Esophagus muscularis mucosa (tissue), 4 donors: ENCODE results near the gene ENDOU. TPM values are rescaled to one million over a fixed set of nuclear protein-coding genes. Genes with fewer than 3 reads are reported as not detected.
A peak's percentile ranks its signal among the peaks of the same experiment; 100 is the strongest.

Experiments
- DNase-seq: peaks from one replicate; pipeline ENCODE4 v3.0.0-alpha.2; 2017; ENCODE audit errors: extremely low spot score
- H3K27ac ChIP-seq, 4 donors: fragments of 200-600 bp; sonication (generic); replicated peaks in 1 of 4; 1 replicate in 3 of 4; 2 replicates in 1 of 4; pipeline ENCODE4 v1.5.1; 2016 to 2019; ENCODE audit warnings: mild to moderate bottlenecking in 1 of 4
- H3K27me3 ChIP-seq, 4 donors: fragments of 200-600 bp; sonication (generic); one replicate each; pipeline versions ENCODE4 v1.5.1 to v1.6.0; 2016 to 2019
- H3K36me3 ChIP-seq, 4 donors: fragments of 200-600 bp; sonication (generic); one replicate each; pipeline ENCODE4 v1.5.1; 2016 to 2019
- H3K4me1 ChIP-seq, 4 donors: fragments of 200-600 bp; sonication (generic); one replicate each; pipeline ENCODE4 v1.5.1; 2016 to 2019
- H3K4me3 ChIP-seq, 4 donors: fragments of 200-600 bp; sonication (generic); 1 replicate in 2 of 4; 2 replicates in 2 of 4; pipeline ENCODE4 v1.5.1; 2016 to 2019; ENCODE audit warnings: mild to moderate bottlenecking in 4 of 4, moderate library complexity in 1 of 4
- H3K9me3 ChIP-seq, 4 donors: fragments of 200-600 bp; sonication (generic); 1 replicate in 3 of 4; 2 replicates in 1 of 4; pipeline ENCODE4 v1.5.1; 2016 to 2019
- CTCF ChIP-seq, 3 experiments: fragments of 200-600 bp in 2 of 3; fragments of 450-650 bp in 1 of 3; sonication (generic) in 2 of 3; IDR thresholded peaks; one replicate each; pipeline ENCODE4 v1.5.1; 2017 to 2019; ENCODE audit warnings: antibody characterized with exemption in 3 of 3, mild to moderate bottlenecking in 2 of 3, moderate library complexity in 1 of 3
- EP300 ChIP-seq: sonication (generic); formaldehyde crosslinking; IDR thresholded peaks from one replicate; pipeline ENCODE4 v1.6.1; 2017; ENCODE audit warnings: antibody characterized with exemption
- POLR2A ChIP-seq: fragments of 450-650 bp; IDR thresholded peaks from one replicate; pipeline ENCODE4 v1.6.1; 2017; ENCODE audit warnings: antibody characterized with exemption, moderate library complexity, mild to moderate bottlenecking, low read depth
- POLR2AphosphoS5 ChIP-seq, 2 donors: sonication (generic); formaldehyde crosslinking; IDR thresholded peaks; one replicate each; pipeline ENCODE4 v1.6.1; 2017; ENCODE audit warnings: antibody characterized with exemption in 2 of 2
- WGBS: methylation state at CpG from one replicate; pipeline ENCODE4 v1.1.5; 2018; 5-methylcytosine and 5-hydroxymethylcytosine counted together
- intact Hi-C: fragments of 100-400 bp; cut with DNase I; formaldehyde crosslinking; loops from one replicate; pipeline ENCODE4 v1.15.1; 2023
- total RNA-seq, 4 donors: library from RNA; depleted of rRNA; stranded (reverse); fragments of >200 nt; gene quantifications; one replicate each; pipeline versions ENCODE4 v1.1.0 to v1.2.1, GENCODE V29; 2016

ENDOU gene
- total RNA-seq, 4 donors from 2014 or later = 0.39 to 2.0 TPM; not detected in 2

GRCh38 chr12:47763481-47764346 is 38.4 kb upstream of the ENDOU start:
- WGBS = 85% methylated on average over 8 of the region's 8 CpGs
- intact Hi-C loops = no loop called here

GRCh38 chr12:47762850-47763465 is 37.7 kb upstream of the ENDOU start:
- WGBS = 87% methylated on average over 3 of the region's 3 CpGs
- intact Hi-C loops = no loop called here
- no peak for TF ChIP-seq CTCF (IDR thresholded peaks at IDR 0.05)
- TF ChIP-seq EP300 = no peak
- TF ChIP-seq POLR2AphosphoS5 (IDR thresholded peaks at IDR 0.05) = no peak
- no peak for TF ChIP-seq POLR2A
- Histone ChIP-seq H3K9me3 (no peaks in the 10 kb centered on the region), H3K4me1 (peaks cover 24 to 34% (median 29%) of the 10 kb centered on the region in 4 donors), H3K27me3 (no peaks in the 10 kb centered on the region), H3K4me3 (no peak overlapping the region), H3K36me3 (no peaks in the 10 kb centered on the region), H3K27ac (no peak overlapping the region)
- DNase-seq = no peak

More at GRCh38 chr12:47763481-47764346, 38.4 kb upstream of the ENDOU start:
- H3K4me1 ChIP-seq = peaks cover 20 to 26% (median 24%) of the 10 kb centered on the region in 4 donors
- TF ChIP-seq CTCF (IDR thresholded peaks at IDR 0.05) = no peak
- no peak for TF ChIP-seq EP300
- TF ChIP-seq POLR2AphosphoS5 (IDR thresholded peaks at IDR 0.05) = no peak
- no peak for TF ChIP-seq POLR2A
- DNase-seq = no peak
- H3K27ac ChIP-seq = no peak overlapping the region
- H3K4me3 ChIP-seq = no peak overlapping the region
- H3K27me3 ChIP-seq = no peaks in the 10 kb centered on the region
- no peaks in the 10 kb centered on the region for H3K9me3 ChIP-seq
- H3K36me3 ChIP-seq = no peaks in the 10 kb centered on the region

GRCh38 chr12:47758834-47759690 is 33.8 kb upstream of the ENDOU start, which contains the start of gene RAPGEF3:
TSS of gene RAPGEF3 (minus strand) at chr12:47758880. CDS start at chr12:47758556, 324 bp downstream.
- H3K27me3 ChIP-seq = no peaks in the 10 kb centered on the region
- H3K4me1 ChIP-seq = peaks cover 33 to 44% (median 41%) of the 10 kb centered on the region in 4 donors
- H3K27ac ChIP-seq = peak within 1 kb of the TSS; percentile 68 to 80 (median 80)
- no peak for TF ChIP-seq POLR2A
- TF ChIP-seq POLR2AphosphoS5 (IDR thresholded peaks at IDR 0.05) = peak; percentile 62 to 66
- TF ChIP-seq CTCF (IDR thresholded peaks at IDR 0.05) = peak; percentile 32 to 52 (median 32)
- peaks cover 0 to 5% (median 0%) of the 10 kb centered on the region in 4 donors for H3K36me3 ChIP-seq
- H3K4me3 ChIP-seq = peak within 1 kb of the TSS; percentile 72 to 85 (median 74)
- intact Hi-C loops = loop anchor here (5.0 kb wide), 1 partner anchor 42 kb away; no protein-coding TSS in a partner anchor
- peak; percentile 96 for DNase-seq
- no peaks in the 10 kb centered on the region for H3K9me3 ChIP-seq
- WGBS = 1% methylated on average over 33 of the region's 57 CpGs

GRCh38 chr12:47758584-47758833 is 33.2 kb upstream of the ENDOU start:
- intact Hi-C loops = loop anchor here (5.0 kb wide), 1 partner anchor 41 kb away; no protein-coding TSS in a partner anchor
- H3K4me1 ChIP-seq = peaks cover 39 to 47% (median 45%) of the 10 kb centered on the region in 4 donors

More at GRCh38 chr12:47758584-47758833, 33.2 kb upstream of the ENDOU start:
- peak overlapping the region; percentile 72 to 85 (median 74) for H3K4me3 ChIP-seq
- peaks cover 0 to 5% (median 0%) of the 10 kb centered on the region in 4 donors for H3K36me3 ChIP-seq
- peak overlapping the region; percentile 68 to 80 (median 80) for H3K27ac ChIP-seq
- TF ChIP-seq CTCF (IDR thresholded peaks at IDR 0.05) (no peak), POLR2AphosphoS5 (IDR thresholded peaks at IDR 0.05) (no peak), POLR2A (no peak), EP300 (no peak)
- no peak for DNase-seq
- 13% methylated on average over 2 of the region's 10 CpGs for WGBS
- H3K27me3 ChIP-seq = no peaks in the 10 kb centered on the region
- no peaks in the 10 kb centered on the region for H3K9me3 ChIP-seq
